H9 (cell line): Measurements from ENCODE around the gene GGPS1. TPM values are rescaled to one million over a fixed set of nuclear protein-coding genes. Genes with fewer than 3 reads are reported as not detected.

Experiments
- DNase-seq: peaks from one replicate; pipeline ENCODE4 v3.0.0-alpha.2; 2017
- H2AFZ ChIP-seq: one replicate; pipeline ENCODE4 v1.6.1; 2013; ENCODE audit warnings: mild to moderate bottlenecking, low read length, control low read depth, moderate library complexity
- H2AK5ac ChIP-seq: 2 replicates; pipeline ENCODE4 v1.6.1; 2013; ENCODE audit warnings: low read length, control low read depth, mixed read lengths; ENCODE audit not compliant: insufficient read length
- H2BK120ac ChIP-seq: one replicate; pipeline ENCODE4 v1.6.1; 2013; ENCODE audit warnings: low read depth, mild to moderate bottlenecking, low read length, control low read depth, inconsistent platforms; ENCODE audit not compliant: poor library complexity, severe bottlenecking
- H2BK12ac ChIP-seq: 2 replicates; pipeline ENCODE4 v1.6.1; 2013; ENCODE audit warnings: low read length, control low read depth, mixed read lengths, low read depth; ENCODE audit not compliant: insufficient read length
- H2BK15ac ChIP-seq: 2 replicates; pipeline ENCODE4 v1.6.1; 2013; ENCODE audit warnings: low read depth, low read length, control low read depth
- H2BK20ac ChIP-seq: one replicate; pipeline ENCODE4 v1.6.1; 2013; ENCODE audit warnings: low read depth, mild to moderate bottlenecking, low read length, control low read depth, inconsistent platforms; ENCODE audit not compliant: poor library complexity, severe bottlenecking
- H2BK5ac ChIP-seq: 2 replicates; pipeline ENCODE4 v1.6.1; 2013; ENCODE audit warnings: low read length, control low read depth, mixed read lengths; ENCODE audit not compliant: insufficient read length
- H3K14ac ChIP-seq: 2 replicates; pipeline ENCODE4 v1.6.1; 2013; ENCODE audit warnings: low read length, control low read depth; ENCODE audit not compliant: insufficient read depth
- H3K18ac ChIP-seq: 2 replicates; pipeline ENCODE4 v1.6.1; 2013; ENCODE audit warnings: low read depth, mild to moderate bottlenecking, mixed read lengths, low read length, control low read depth; ENCODE audit not compliant: insufficient read length
- H3K23ac ChIP-seq: 2 replicates; pipeline ENCODE4 v1.6.1; 2013; ENCODE audit warnings: low read length, control low read depth, mixed read lengths, low read depth; ENCODE audit not compliant: insufficient read length
- H3K23me2 ChIP-seq: 2 replicates; pipeline ENCODE4 v1.6.1; 2013; ENCODE audit warnings: low read depth, mild to moderate bottlenecking, mixed read lengths, low read length, control low read depth; ENCODE audit not compliant: insufficient read length, poor library complexity, severe bottlenecking
- H3K27ac ChIP-seq: 2 replicates; pipeline ENCODE4 v1.5.1; 2013; ENCODE audit warnings: low read length, control low read depth, mixed read lengths, low read depth; ENCODE audit not compliant: insufficient read length
- H3K27me3 ChIP-seq: 2 replicates; pipeline ENCODE4 v1.6.1; 2013; ENCODE audit warnings: low read length, control low read depth, inconsistent platforms; ENCODE audit not compliant: insufficient read depth
- H3K4ac ChIP-seq: 2 replicates; pipeline ENCODE4 v1.6.1; 2013; ENCODE audit warnings: low read depth, mild to moderate bottlenecking, control low read depth, inconsistent platforms, low read length, moderate library complexity
- H3K4me1 ChIP-seq: 2 replicates; pipeline ENCODE4 v1.6.1; 2013; ENCODE audit warnings: low read length, control low read depth, inconsistent platforms; ENCODE audit not compliant: insufficient read depth
- H3K4me2 ChIP-seq: 2 replicates; pipeline ENCODE4 v1.6.1; 2013; ENCODE audit warnings: low read length, control low read depth, mixed read lengths; ENCODE audit not compliant: insufficient read length, insufficient read depth
- H3K56ac ChIP-seq: 2 replicates; pipeline ENCODE4 v1.6.1; 2013; ENCODE audit warnings: low read depth, mild to moderate bottlenecking, mixed read lengths, low read length, control low read depth; ENCODE audit not compliant: insufficient read length
- H3K79me1 ChIP-seq: 2 replicates; pipeline ENCODE4 v1.6.1; 2013; ENCODE audit warnings: low read depth, mild to moderate bottlenecking, moderate library complexity, low read length, control low read depth, inconsistent platforms; ENCODE audit not compliant: insufficient read depth, poor library complexity, severe bottlenecking
- H3K79me2 ChIP-seq: 2 replicates; pipeline ENCODE4 v1.6.1; 2013; ENCODE audit warnings: low read length, control low read depth, inconsistent platforms; ENCODE audit not compliant: insufficient read depth
- H3K9ac ChIP-seq: 2 replicates; pipeline ENCODE4 v1.6.1; 2013; ENCODE audit warnings: low read length, control low read depth, mixed read lengths; ENCODE audit not compliant: insufficient read length; ENCODE audit errors: extremely low read depth
- H3K9me3 ChIP-seq: one replicate; pipeline ENCODE4 v1.6.1; 2013; ENCODE audit warnings: low read depth, low read length, inconsistent platforms; ENCODE audit not compliant: control insufficient read depth
- H3T11ph ChIP-seq: one replicate; pipeline ENCODE4 v1.6.1; 2013; ENCODE audit warnings: mild to moderate bottlenecking, low read length, control low read depth, inconsistent platforms
- H4K20me1 ChIP-seq: one replicate; pipeline ENCODE4 v1.6.1; 2013; ENCODE audit not compliant: control insufficient read depth, insufficient read length, insufficient read depth
- H4K5ac ChIP-seq: 2 replicates; pipeline ENCODE4 v1.6.1; 2013; ENCODE audit warnings: low read depth, mild to moderate bottlenecking, mixed read lengths, low read length, control low read depth; ENCODE audit not compliant: insufficient read length
- H4K8ac ChIP-seq: replicated peaks from 2 replicates; pipeline ENCODE4 v1.6.1; 2013; ENCODE audit warnings: low read length, control low read depth, mixed read lengths, low read depth; ENCODE audit not compliant: insufficient read length
- H4K91ac ChIP-seq: 2 replicates; pipeline ENCODE4 v1.6.1; 2013; ENCODE audit warnings: low read depth, mild to moderate bottlenecking, moderate library complexity, mixed read lengths, low read length, control low read depth; ENCODE audit not compliant: insufficient read length
- H3K27ac Mint-ChIP-seq, 3 experiments: 2 replicates in 2 of 3; 3 replicates in 1 of 3; pipeline ENCODE4 v1.8.0; 2020 to 2021; ENCODE audit warnings: mixed read lengths in 3 of 3, mild to moderate bottlenecking in 1 of 3, moderate library complexity in 1 of 3
- H3K27me3 Mint-ChIP-seq: 2 replicates; pipeline ENCODE4 v1.8.0; 2021; ENCODE audit warnings: low read depth, mild to moderate bottlenecking, moderate library complexity, mixed read lengths
- H3K36me3 Mint-ChIP-seq, 3 experiments: 2 replicates in 2 of 3; 3 replicates in 1 of 3; pipeline ENCODE4 v1.8.0; 2020 to 2021; ENCODE audit warnings: low read depth in 3 of 3, mixed read lengths in 3 of 3; ENCODE audit not compliant: insufficient read depth in 1 of 3
- H3K4me1 Mint-ChIP-seq, 2 experiments: 2 replicates each; pipeline ENCODE4 v1.8.0; 2020; ENCODE audit warnings: mixed read lengths in 2 of 2
- H3K4me3 Mint-ChIP-seq, 2 experiments: 2 replicates in 1 of 2; 3 replicates in 1 of 2; pipeline ENCODE4 v1.8.0; 2020 to 2021; ENCODE audit warnings: mild to moderate bottlenecking in 2 of 2, mixed read lengths in 2 of 2, moderate library complexity in 1 of 2
- H3K9me3 Mint-ChIP-seq, 2 experiments: 2 replicates in 1 of 2; 3 replicates in 1 of 2; pipeline ENCODE4 v1.8.0; 2020; ENCODE audit warnings: mild to moderate bottlenecking in 2 of 2, mixed read lengths in 2 of 2, moderate library complexity in 1 of 2
- CTCF ChIP-seq: fragments of 200-600 bp; sonication (generic); conservative IDR thresholded peaks from 3 replicates; pipeline ENCODE4 v1.8.0; 2021; ENCODE audit warnings: antibody characterized with exemption, mild to moderate bottlenecking
- WGBS: extraction: QIAGEN DNeasy Blood & Tissue Kit; methylation state at CpG from one replicate; pipeline ENCODE4 v1.1.7; 2013; ENCODE audit warnings: missing lambda C conversion rate, low lambda C conversion rate, mixed read lengths; ENCODE audit not compliant: insufficient read length; ENCODE audit errors: extremely low coverage; 5-methylcytosine and 5-hydroxymethylcytosine counted together
- total RNA-seq: library from RNA; stranded (reverse); gene quantifications from 2 replicates; pipeline ENCODE4 v1.2.1, GENCODE V29; 2021

The GGPS1 gene
- total RNA-seq, 1 experiment from 2014 or later, result 44.7 TPM

GRCh38 chr1:235331401-235331800 lies 3.0 kb downstream of the GGPS1 start:
- Histone ChIP-seq H2BK5ac (no peak overlapping the region), H3K79me1 (no peaks in the 10 kb centered on the region), H2BK20ac (no peak overlapping the region), H4K91ac (no peak overlapping the region), H2BK12ac (no peak overlapping the region), H4K8ac (no peak overlapping the region), H3K4me2 (no peak overlapping the region), H3K18ac (no peak overlapping the region), H3K4me1 (no peaks in the 10 kb centered on the region), H3K23me2 (peaks cover 10% of the 10 kb centered on the region), H4K5ac (no peak overlapping the region), H3T11ph (no peak overlapping the region), H3K56ac (no peak overlapping the region), H3K23ac (no peak overlapping the region), H2AFZ (no peak overlapping the region), H3K79me2 (peaks cover 26% of the 10 kb centered on the region; the same call in 1 of the 2 replicates), H3K14ac (no peak overlapping the region), H2BK120ac (no peak overlapping the region), H2BK15ac (no peak overlapping the region), H2AK5ac (no peak overlapping the region), H4K20me1 (no peaks in the 10 kb centered on the region), H3K4ac (no peak overlapping the region), H3K27ac (no peak overlapping the region), H3K27me3 (no peaks in the 10 kb centered on the region), H3K9ac (no peak overlapping the region), H3K9me3 (no peaks in the 10 kb centered on the region)
- Mint-ChIP-seq H3K4me3 (no peak overlapping the region; a peak in 2 of 5 replicates), H3K4me1 (peaks cover 7 to 24% of the 10 kb centered on the region in 2 experiments), H3K9me3 (no peaks in the 10 kb centered on the region), H3K27ac (no peak overlapping the region; a peak in 1 of 7 replicates), H3K27me3 (no peaks in the 10 kb centered on the region), H3K36me3 (peaks cover 10 to 18% (median 12%) of the 10 kb centered on the region in 3 experiments)
- TF ChIP-seq CTCF, result no peak
- no peak for DNase-seq
- no CpG with 5 or more reads among the region's 3 CpGs for WGBS
